HepG2 (cell line): ENCODE data around the gene TRIM58. TPM values are rescaled to one million over a fixed set of nuclear protein-coding genes. Genes with fewer than 3 reads are reported as not detected.

Source experiments
- ATAC-seq: fragments of 200-7000 bp; cut with Tn5 transposase; 3 replicates; pipeline ENCODE4 v1.9.1; 2020; ENCODE audit warnings: mild to moderate bottlenecking, moderate library complexity
- BruUV-seq: library from RNA; stranded (reverse); fragments of 400-500 nt; replicated peaks from 2 replicates; lab custom pipeline; 2021; lab: Mats Ljungman, UMichigan
- CTCF ChIA-PET: fragments of 300-600 bp; formaldehyde crosslinking; extraction: SDS; loops from one replicate; lab custom pipeline; 2021; ENCODE audit warnings: low total read pairs, inconsistent platforms, low intra/inter-chr PET ratio; lab: Yijun Ruan, JAX
- POLR2A ChIA-PET: fragments of 350-600 bp; sonication (Branson Sonifier 250); formaldehyde crosslinking; loops from one replicate; lab custom pipeline; 2020; ENCODE audit warnings: antibody characterized with exemption, inconsistent platforms; lab: Yijun Ruan, JAX
- DNase-seq: peaks from one replicate; pipeline ENCODE4 v3.0.0-alpha.2; 2015; ENCODE audit warnings: low spot score
- FAIRE-seq: peaks from 3 replicates; lab custom pipeline; 2011; peaks lifted over from hg19 to GRCh38; lab: Jason Lieb, UNC
- H2AFZ ChIP-seq: one replicate; pipeline ENCODE4 v1.6.1; 2011; ENCODE audit warnings: low read length, inconsistent platforms
- H3K27ac ChIP-seq: fragments of 300-600 bp; 3 replicates; pipeline ENCODE4 v1.8.0; 2011; ENCODE audit warnings: mixed run types, mild to moderate bottlenecking, mixed read lengths, low read length, inconsistent platforms; ENCODE audit not compliant: insufficient read depth; ENCODE audit errors: extremely low read length
- H3K27me3 ChIP-seq, 2 experiments: fragments of 200-600 bp in 1 of 2; 2 replicates in 1 of 2; 3 replicates in 1 of 2; pipeline versions ENCODE4 v1.6.0 to v1.8.0; 2011; ENCODE audit warnings: low read length in 2 of 2, mild to moderate bottlenecking in 2 of 2, moderate library complexity in 2 of 2, inconsistent platforms in 1 of 2; ENCODE audit not compliant: insufficient read depth in 2 of 2, control insufficient read depth in 1 of 2
- H3K36me3 ChIP-seq, 2 experiments: fragments of 200-600 bp in 1 of 2; replicated peaks in 1 of 2; 2 replicates in 1 of 2; 3 replicates in 1 of 2; pipeline versions ENCODE4 v1.5.1 to v1.8.0; 2011; ENCODE audit warnings: low read length in 2 of 2, inconsistent platforms in 1 of 2; ENCODE audit not compliant: insufficient read depth in 2 of 2, control insufficient read depth in 1 of 2
- H3K4me1 ChIP-seq: 2 replicates; pipeline ENCODE4 v1.5.1; 2012; ENCODE audit warnings: low read length, inconsistent platforms; ENCODE audit not compliant: insufficient read depth
- H3K4me2 ChIP-seq: 2 replicates; pipeline ENCODE4 v1.6.0; 2011; ENCODE audit warnings: low read depth, low read length, inconsistent platforms
- H3K4me3 ChIP-seq, 3 experiments: fragments of 200-600 bp in 1 of 3; sonication (generic), shearing (Covaris generic) in 1 of 3; replicated peaks in 1 of 3; 2 replicates each; pipeline ENCODE4 v1.5.1; 2011 to 2016; ENCODE audit warnings: low read length in 3 of 3, inconsistent platforms in 2 of 3, low read depth in 2 of 3, mild to moderate bottlenecking in 2 of 3, control low read depth in 1 of 3, mixed read lengths in 1 of 3; ENCODE audit not compliant: insufficient read depth in 1 of 3
- H3K79me2 ChIP-seq: one replicate; pipeline ENCODE4 v1.6.1; 2011; ENCODE audit warnings: low read length, inconsistent platforms; ENCODE audit not compliant: insufficient read depth
- H3K9ac ChIP-seq: 2 replicates; pipeline ENCODE4 v1.6.0; 2011; ENCODE audit warnings: mild to moderate bottlenecking, low read depth, low read length, inconsistent platforms; ENCODE audit not compliant: insufficient read depth
- H3K9me3 ChIP-seq: 2 replicates; pipeline ENCODE4 v1.5.1; 2012; ENCODE audit warnings: mild to moderate bottlenecking, low read length
- H4K20me1 ChIP-seq: 2 replicates; pipeline ENCODE4 v1.6.0; 2011; ENCODE audit warnings: inconsistent platforms, mild to moderate bottlenecking, low read length, moderate library complexity; ENCODE audit not compliant: insufficient read depth
- CENPT ChIP-seq: sonication (generic); formaldehyde crosslinking; IDR thresholded peaks from 2 replicates; pipeline ENCODE4 v1.8.0; 2022; ENCODE audit warnings: low read depth, mild to moderate bottlenecking, moderate library complexity, missing genetic modification reagents
- FOXP1 ChIP-seq, 2 experiments: fragments of 450-650 bp in 1 of 2; IDR thresholded peaks; 2 replicates each; pipeline ENCODE4 v1.6.1; 2017 to 2018; ENCODE audit warnings: antibody characterized with exemption in 1 of 2
- HOXA9 ChIP-seq: sonication (generic); formaldehyde crosslinking; IDR thresholded peaks from 2 replicates; pipeline ENCODE4 v1.8.1; 2022; ENCODE audit warnings: missing genetic modification reagents, mild to moderate bottlenecking, moderate library complexity, borderline replicate concordance
- NPAS2 ChIP-seq: sonication (generic); formaldehyde crosslinking; IDR thresholded peaks from 2 replicates; pipeline ENCODE4 v1.8.0; 2022; ENCODE audit warnings: mild to moderate bottlenecking, missing genetic modification reagents, borderline replicate concordance
- PHB2 ChIP-seq: fragments of 450-650 bp; IDR thresholded peaks from 2 replicates; pipeline ENCODE4 v1.6.1; 2018; ENCODE audit not compliant: partially characterized antibody
- RAD21 ChIP-seq: fragments of 450-650 bp; formaldehyde crosslinking; IDR thresholded peaks from 2 replicates; pipeline ENCODE4 v1.5.0; 2020; ENCODE audit warnings: mild to moderate bottlenecking
- SNAI1 ChIP-seq: sonication (generic); formaldehyde crosslinking; IDR thresholded peaks from 2 replicates; pipeline ENCODE4 v1.5.0; 2020; ENCODE audit warnings: mild to moderate bottlenecking, missing genetic modification reagents, borderline replicate concordance
- SYNCRIP ChIP-seq: fragments of 200-400 bp; formaldehyde crosslinking; IDR thresholded peaks from 2 replicates; pipeline ENCODE4 v1.6.1; 2018; ENCODE audit warnings: mild to moderate bottlenecking, low read depth, low read length; ENCODE audit not compliant: insufficient read depth
- TFDP2 ChIP-seq: sonication (generic); formaldehyde crosslinking; IDR thresholded peaks from 2 replicates; pipeline ENCODE4 v1.4.0; 2020; ENCODE audit warnings: missing genetic modification reagents
- YEATS4 ChIP-seq: sonication (generic); formaldehyde crosslinking; IDR thresholded peaks from 2 replicates; pipeline ENCODE4 v1.4.0; 2020; ENCODE audit warnings: missing genetic modification reagents, borderline replicate concordance
- ZNF160 ChIP-seq: sonication (generic); formaldehyde crosslinking; IDR thresholded peaks from 2 replicates; pipeline ENCODE4 v1.8.0; 2022; ENCODE audit warnings: mild to moderate bottlenecking, inconsistent platforms, missing genetic modification reagents
- ZNF451 ChIP-seq: sonication (generic); formaldehyde crosslinking; IDR thresholded peaks from 2 replicates; pipeline ENCODE4 v1.5.0; 2020; ENCODE audit warnings: mild to moderate bottlenecking, missing genetic modification reagents
- ZNF503 ChIP-seq: sonication (generic); formaldehyde crosslinking; IDR thresholded peaks from 2 replicates; pipeline ENCODE4 v1.4.0; 2020; ENCODE audit warnings: missing genetic modification reagents
- ZNF724P ChIP-seq: sonication (generic); formaldehyde crosslinking; IDR thresholded peaks from 2 replicates; pipeline ENCODE4 v1.8.0; 2022; ENCODE audit warnings: missing genetic modification reagents, borderline replicate concordance
- ZNF746 ChIP-seq: sonication (generic); formaldehyde crosslinking; IDR thresholded peaks from 2 replicates; pipeline ENCODE4 v1.8.0; 2022; ENCODE audit warnings: mild to moderate bottlenecking, missing genetic modification reagents
- WGBS: methylation state at CpG from one replicate; pipeline ENCODE4 v1.1.6; 2017; ENCODE audit warnings: low lambda C conversion rate; 5-methylcytosine and 5-hydroxymethylcytosine counted together
- in situ Hi-C: cut with HindIII; loops from 2 replicates; pipeline ENCODE4 v1.10.0; 2017; ENCODE audit warnings: low pct_unique_long_range_greater_than_20kb; ENCODE audit not compliant: extremely low pct_ligation_motif_present
- intact Hi-C: fragments of 100-400 bp; cut with micrococcal nuclease; formaldehyde crosslinking; loops from one replicate; pipeline ENCODE4 v1.10.0; 2022; ENCODE audit not compliant: unreplicated experiment
- polyA plus RNA-seq, 8 experiments: library from polyadenylated mRNA; depleted of rRNA in 3 of 8; stranded (reverse) in 7 of 8; unstranded in 1 of 8; fragments of >200 nt; fragmentation: Illumina TruSeq in 4 of 8; extraction: Trizol in 4 of 8; gene quantifications; 2 replicates each; pipeline versions ENCODE4 v1.2.1 to v1.2.3, GENCODE V29; 2011 to 2016; ENCODE audit warnings: low read depth in 4 of 8, missing spikeins in 1 of 8, mixed read lengths in 1 of 8; ENCODE audit not compliant: insufficient read depth in 1 of 8
- total RNA-seq, 5 experiments: library from RNA; depleted of rRNA; stranded (reverse); fragments of >200 nt; fragmentation: Illumina TruSeq; extraction: Trizol; gene quantifications; 2 replicates each; pipeline ENCODE4 v1.2.3, GENCODE V29; 2016; ENCODE audit warnings: low read depth in 1 of 5
- TF ChIP-seq, protein P1 (sequence below): sonication (generic); formaldehyde crosslinking; IDR thresholded peaks from 2 replicates; pipeline ENCODE4 v1.8.1; 2022; ENCODE audit warnings: low read depth, mild to moderate bottlenecking, missing genetic modification reagents

The TRIM58 gene
- total and polyA plus RNA-seq, 2 of the 13 experiments (the other 11 are each of a cell fraction or from before 2014, with no cell fraction given) = not detected

GRCh38 chr1:247923941-247924340 lies 67.0 kb downstream of the TRIM58 start (continued):
- TF ChIP-seq TFDP2 (CRISPR knock-in tag) (no peak), NPAS2 (CRISPR knock-in tag) (no peak), ZNF160 (CRISPR knock-in tag) (no peak), CENPT (CRISPR knock-in tag) (no peak), FOXP1 (IDR thresholded peaks at IDR 0.05) (no peak), FOXP1 (CRISPR knock-in tag; IDR thresholded peaks at IDR 0.05) (no peak), RAD21 (CRISPR knock-in tag) (no peak)

GRCh38 chr1:247924868-247925267 lies 67.9 kb downstream of the TRIM58 start, which contains the start of gene OR2AJ1:
OR2AJ1 (plus strand) TSS chr1:247924889; CDS start chr1:247933769, 8,880 bp downstream.
- no peaks in the 10 kb centered on the region for H3K79me2 ChIP-seq
- H3K27me3 ChIP-seq = no peaks in the 10 kb centered on the region
- H3K27ac ChIP-seq = no peak within 1 kb of the TSS
- no TSS peak for BruUV-seq
- H3K4me1 ChIP-seq = no peaks in the 10 kb centered on the region
- H3K36me3 ChIP-seq = no peaks in the 10 kb centered on the region
- DNase-seq (no peak), ATAC-seq (no peak), FAIRE-seq (no peak)
- in situ Hi-C loops = no loop called here
- H3K9me3 ChIP-seq = peaks cover 25% of the 10 kb centered on the region
- ChIA-PET CTCF (no interaction called here), POLR2A (no interaction called here)
- H3K9ac ChIP-seq = no peak within 1 kb of the TSS
- intact Hi-C loops = no loop called here
- H4K20me1 ChIP-seq = no peaks in the 10 kb centered on the region
- H2AFZ ChIP-seq = no peak within 1 kb of the TSS
- no peak within 1 kb of the TSS for H3K4me3 ChIP-seq
- 45% methylated on average over 9 of the region's 9 CpGs for WGBS
- H3K4me2 ChIP-seq = no peak within 1 kb of the TSS
- TF ChIP-seq PHB2 (no peak), SYNCRIP (no peak), ZNF451 (CRISPR knock-in tag) (no peak), ZNF746 (CRISPR knock-in tag) (no peak), ZNF503 (CRISPR knock-in tag) (no peak), SNAI1 (CRISPR knock-in tag) (no peak), ZNF724P (CRISPR knock-in tag) (no peak), HOXA9 (CRISPR knock-in tag) (no peak), YEATS4 (CRISPR knock-in tag) (no peak)
- TF ChIP-seq, protein P1, sequence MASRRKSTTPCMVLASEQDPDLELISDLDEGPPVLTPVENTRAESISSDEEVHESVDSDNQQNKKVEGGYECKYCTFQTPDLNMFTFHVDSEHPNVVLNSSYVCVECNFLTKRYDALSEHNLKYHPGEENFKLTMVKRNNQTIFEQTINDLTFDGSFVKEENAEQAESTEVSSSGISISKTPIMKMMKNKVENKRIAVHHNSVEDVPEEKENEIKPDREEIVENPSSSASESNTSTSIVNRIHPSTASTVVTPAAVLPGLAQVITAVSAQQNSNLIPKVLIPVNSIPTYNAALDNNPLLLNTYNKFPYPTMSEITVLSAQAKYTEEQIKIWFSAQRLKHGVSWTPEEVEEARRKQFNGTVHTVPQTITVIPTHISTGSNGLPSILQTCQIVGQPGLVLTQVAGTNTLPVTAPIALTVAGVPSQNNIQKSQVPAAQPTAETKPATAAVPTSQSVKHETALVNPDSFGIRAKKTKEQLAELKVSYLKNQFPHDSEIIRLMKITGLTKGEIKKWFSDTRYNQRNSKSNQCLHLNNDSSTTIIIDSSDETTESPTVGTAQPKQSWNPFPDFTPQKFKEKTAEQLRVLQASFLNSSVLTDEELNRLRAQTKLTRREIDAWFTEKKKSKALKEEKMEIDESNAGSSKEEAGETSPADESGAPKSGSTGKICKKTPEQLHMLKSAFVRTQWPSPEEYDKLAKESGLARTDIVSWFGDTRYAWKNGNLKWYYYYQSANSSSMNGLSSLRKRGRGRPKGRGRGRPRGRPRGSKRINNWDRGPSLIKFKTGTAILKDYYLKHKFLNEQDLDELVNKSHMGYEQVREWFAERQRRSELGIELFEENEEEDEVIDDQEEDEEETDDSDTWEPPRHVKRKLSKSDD (CRISPR knock-in tag) = no peak
